Nephron (organoid): ENCODE results near the gene PPP2R2C.

Source experiments
- H3K27ac Mint-ChIP-seq, 3 experiments: 2 replicates each; pipeline ENCODE4 v1.8.0; 2020; ENCODE audit warnings: mixed read lengths in 3 of 3, mild to moderate bottlenecking in 2 of 3, moderate library complexity in 1 of 3
- H3K27me3 Mint-ChIP-seq: 2 replicates; pipeline ENCODE4 v1.8.0; 2021; ENCODE audit warnings: low read depth, mild to moderate bottlenecking, moderate library complexity, mixed read lengths
- H3K36me3 Mint-ChIP-seq: 2 replicates; pipeline ENCODE4 v1.8.0; 2020; ENCODE audit warnings: low read depth, mixed read lengths
- H3K4me1 Mint-ChIP-seq: 2 replicates; pipeline ENCODE4 v1.8.0; 2020; ENCODE audit warnings: mixed read lengths
- H3K4me3 Mint-ChIP-seq, 3 experiments: 2 replicates each; pipeline ENCODE4 v1.8.0; 2020; ENCODE audit warnings: mild to moderate bottlenecking in 3 of 3, mixed read lengths in 3 of 3, moderate library complexity in 2 of 3
- H3K9me3 Mint-ChIP-seq: 2 replicates; pipeline ENCODE4 v1.8.0; 2020; ENCODE audit warnings: mixed read lengths
- CTCF ChIP-seq, 3 experiments: fragments of 200-600 bp; sonication (generic); IDR thresholded peaks; one replicate each; pipeline ENCODE4 v1.5.0; 2021; ENCODE audit warnings: antibody characterized with exemption in 3 of 3; ENCODE audit not compliant: unreplicated experiment in 3 of 3

Gene PPP2R2C

GRCh38 chr4:6516281-6516680 is 43.9 kb upstream of the PPP2R2C start:
- Mint-ChIP-seq H3K27me3 (peaks cover 25% of the 10 kb centered on the region), H3K4me1 (no peaks in the 10 kb centered on the region), H3K27ac (no peak overlapping the region), H3K36me3 (peaks cover under 1% of the 10 kb centered on the region), H3K4me3 (no peak overlapping the region), H3K9me3 (peaks cover 20% of the 10 kb centered on the region)
- TF ChIP-seq CTCF (IDR thresholded peaks at IDR 0.05; ENCODE audit: unreplicated experiment in 3 of 3), result no peak

GRCh38 chr4:6513678-6514077 is 41.3 kb upstream of the PPP2R2C start:
- H3K36me3 Mint-ChIP-seq, result peaks cover 4% of the 10 kb centered on the region
- TF ChIP-seq CTCF (IDR thresholded peaks at IDR 0.05; ENCODE audit: unreplicated experiment in 3 of 3), result no peak
- H3K27me3 Mint-ChIP-seq, result peaks cover 18% of the 10 kb centered on the region
- no peak overlapping the region for H3K4me3 Mint-ChIP-seq
- H3K4me1 Mint-ChIP-seq, result no peaks in the 10 kb centered on the region
- no peak overlapping the region for H3K27ac Mint-ChIP-seq
- peaks cover 38% of the 10 kb centered on the region for H3K9me3 Mint-ChIP-seq

DNA sequence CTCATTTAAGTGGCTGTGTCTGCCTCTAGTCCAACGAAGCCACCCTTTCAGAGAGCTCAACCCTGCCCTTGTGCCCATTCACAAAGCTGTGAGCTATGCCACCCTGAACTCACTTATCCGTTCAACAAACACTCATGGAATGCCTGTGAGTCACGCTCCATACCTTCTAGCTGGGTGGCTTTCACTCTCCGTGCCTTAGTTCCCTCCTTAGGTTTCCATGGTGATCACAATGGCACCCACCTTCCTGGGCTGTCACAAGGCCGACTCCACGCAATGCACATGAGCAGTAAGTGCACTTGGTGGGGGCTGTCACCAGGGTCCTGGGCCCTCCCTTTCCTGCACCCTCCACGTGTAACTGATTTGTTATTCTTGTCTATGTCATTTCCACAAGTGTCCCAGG is 37.2 kb upstream of the PPP2R2C start:
- Mint-ChIP-seq H3K27me3 (peaks cover 9% of the 10 kb centered on the region), H3K9me3 (peaks cover 49% of the 10 kb centered on the region), H3K4me3 (no peak overlapping the region), H3K4me1 (no peaks in the 10 kb centered on the region), H3K36me3 (peaks cover 4% of the 10 kb centered on the region), H3K27ac (no peak overlapping the region)
- no peak for TF ChIP-seq CTCF (IDR thresholded peaks at IDR 0.05; ENCODE audit: unreplicated experiment in 3 of 3)

- Mint-ChIP-seq H3K9me3 (peaks cover 53% of the 10 kb centered on the region), H3K27ac (no peak overlapping the region), H3K27me3 (peaks cover 20% of the 10 kb centered on the region), H3K4me3 (no peak overlapping the region), H3K4me1 (no peaks in the 10 kb centered on the region), H3K36me3 (peaks cover 7% of the 10 kb centered on the region)
- TF ChIP-seq CTCF (IDR thresholded peaks at IDR 0.05; ENCODE audit: unreplicated experiment in 3 of 3), result no peak
Measured at GRCh38 chr4:6507345-6507744, 34.9 kb upstream of the PPP2R2C start.

DNA sequence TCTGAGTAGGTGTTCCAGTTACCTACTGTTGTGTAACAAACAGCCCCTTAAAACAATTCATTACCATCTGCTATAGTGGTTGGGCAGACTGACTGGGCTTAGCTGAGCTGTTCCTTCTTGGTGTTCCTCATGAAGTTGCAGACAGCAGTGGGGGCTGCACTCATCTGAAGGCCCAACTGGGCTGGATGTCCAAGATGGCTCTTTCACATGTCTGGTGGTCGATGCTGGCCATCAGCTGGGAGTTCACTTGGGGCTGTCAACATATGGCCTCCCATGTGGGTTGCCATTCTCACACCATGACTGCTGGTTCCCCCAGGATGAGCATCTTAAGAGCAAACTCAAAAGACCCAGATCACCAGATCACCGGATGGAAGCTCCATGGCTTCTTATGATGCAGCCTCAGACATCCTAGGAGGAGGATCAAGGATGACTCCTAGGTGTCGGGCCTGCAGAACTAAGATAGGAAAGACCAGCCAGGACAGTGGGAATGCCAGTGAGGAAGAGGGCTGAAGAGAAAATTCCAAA is 34.3 kb upstream of the PPP2R2C start:
- Mint-ChIP-seq H3K4me3 (no peak overlapping the region), H3K27me3 (peaks cover 22% of the 10 kb centered on the region), H3K27ac (no peak overlapping the region), H3K9me3 (peaks cover 56% of the 10 kb centered on the region), H3K36me3 (peaks cover 7% of the 10 kb centered on the region), H3K4me1 (no peaks in the 10 kb centered on the region)
- no peak for TF ChIP-seq CTCF (IDR thresholded peaks at IDR 0.05; ENCODE audit: unreplicated experiment in 3 of 3)

DNA sequence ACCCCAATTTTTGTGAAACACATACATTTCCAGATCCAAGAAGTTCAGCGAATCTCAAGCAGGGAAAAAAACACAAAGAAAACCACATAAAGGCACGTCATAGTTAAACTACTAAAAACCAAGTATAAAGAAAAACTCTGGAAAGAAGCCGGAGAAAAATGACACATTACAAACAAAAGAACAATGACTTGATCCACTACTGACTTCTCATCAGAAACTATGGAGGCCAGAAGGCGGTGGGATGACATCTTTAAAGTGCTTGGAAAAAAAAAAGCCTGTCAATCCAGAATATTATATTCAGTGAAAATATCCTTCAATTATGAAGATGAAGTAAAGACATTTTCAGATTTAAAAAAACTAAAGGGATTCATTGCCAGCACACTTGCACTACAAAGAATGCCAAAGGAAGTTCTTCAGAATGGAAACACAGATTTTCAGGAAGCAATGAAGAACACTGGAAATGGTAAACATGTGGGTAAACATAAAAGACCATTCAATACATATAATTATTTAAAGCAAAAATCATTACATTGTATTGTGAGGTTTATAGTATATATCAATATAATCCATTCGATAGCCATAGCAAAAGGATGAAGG is 32.6 kb upstream of the PPP2R2C start:
- peaks cover 49% of the 10 kb centered on the region for H3K9me3 Mint-ChIP-seq
- no peak for TF ChIP-seq CTCF (IDR thresholded peaks at IDR 0.05; ENCODE audit: unreplicated experiment in 3 of 3)

More for the DNA sequence above, 32.6 kb upstream of the PPP2R2C start:
- Mint-ChIP-seq H3K27me3 (peaks cover 29% of the 10 kb centered on the region), H3K36me3 (peaks cover 3% of the 10 kb centered on the region), H3K27ac (no peak overlapping the region), H3K4me1 (no peaks in the 10 kb centered on the region), H3K4me3 (no peak overlapping the region)
